Measurements from ENCODE around the gene TFR2. TPM values are rescaled to one million over a fixed set of nuclear protein-coding genes. Genes with fewer than 3 reads are reported as not detected.

The TFR2 gene
- total and polyA plus RNA-seq, 2 donors (not counting 3 experiments of a cell fraction or from before 2014, with no cell fraction given): 0.37 to 0.60 TPM

- FAIRE-seq: no peak
- no peak overlapping the region for H2AFZ ChIP-seq (ENCODE audit: low read depth, low read length)
- H4K20me1 ChIP-seq (replicated peaks; ENCODE audit: control insufficient read depth, extremely low read depth, insufficient read depth, low read length): no peaks in the 10 kb centered on the region
- no peaks in the 10 kb centered on the region for H3K4me1 ChIP-seq (ENCODE audit: control insufficient read depth, extremely low read depth, insufficient read depth, low read length)
- intact Hi-C loops (cut with micrococcal nuclease) (no loop called here), dilution Hi-C loops (cut with MboI; ENCODE audit: extremely low pct_ligation_motif_present, low sequenced_read_pairs) (no loop called here)
- no peak overlapping the region for H3K9ac ChIP-seq (replicated peaks; ENCODE audit: extremely low read depth, insufficient read depth, low read length)
- peaks cover 0 to 2% of the 10 kb centered on the region in 2 experiments for H3K27me3 ChIP-seq (ENCODE audit: control insufficient read depth in 2 of 2, insufficient read depth in 2 of 2, low read length in 2 of 2)
- no peak overlapping the region for H3K4me2 ChIP-seq (ENCODE audit: insufficient read depth, low read length)
- POLR2A ChIA-PET: no interaction called here
- no peak overlapping the region for H3K4me3 ChIP-seq (replicated peaks in 1 of 3; ENCODE audit: insufficient read depth in 1 of 3, low read depth in 1 of 3, low read length in 3 of 3)
- no peak for DNase-seq (ENCODE audit: low read depth, low spot score)
- no TSS peak for BruUV-seq (replicated peaks)
- H3K36me3 ChIP-seq (ENCODE audit: control insufficient read depth in 2 of 2, extremely low read depth in 1 of 2, insufficient read depth in 2 of 2, low read length in 2 of 2): no peaks in the 10 kb centered on the region
- H3K79me2 ChIP-seq (ENCODE audit: control insufficient read depth, insufficient read depth, low read length): no peaks in the 10 kb centered on the region
- H3K27ac ChIP-seq (ENCODE audit: insufficient read depth, low read depth, low read length): no peak overlapping the region
- TF ChIP-seq CTCF (IDR thresholded peaks at IDR 0.05; ENCODE audit: extremely low read depth in 1 of 2, insufficient read depth in 1 of 2, low read depth in 1 of 2, low read length in 2 of 2): no peak
- TF ChIP-seq GATA2 (IDR thresholded peaks at IDR 0.05; ENCODE audit: insufficient read depth, insufficient read length, low read depth, low read length): no peak
- no peak for TF ChIP-seq EZH2 (IDR thresholded peaks at IDR 0.05; ENCODE audit: borderline replicate concordance, low read depth, low read length, severe bottlenecking)
- no peak for TF ChIP-seq JUN (IDR thresholded peaks at IDR 0.05; ENCODE audit: borderline replicate concordance, insufficient read depth, insufficient read length, low read depth)
- no peak for TF ChIP-seq MYC (IDR thresholded peaks at IDR 0.05; ENCODE audit: low read depth, low read length)
- TF ChIP-seq, protein P1, sequence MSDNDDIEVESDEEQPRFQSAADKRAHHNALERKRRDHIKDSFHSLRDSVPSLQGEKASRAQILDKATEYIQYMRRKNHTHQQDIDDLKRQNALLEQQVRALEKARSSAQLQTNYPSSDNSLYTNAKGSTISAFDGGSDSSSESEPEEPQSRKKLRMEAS (IDR thresholded peaks at IDR 0.05; ENCODE audit: insufficient read depth, insufficient read length): no peak
- TF ChIP-seq FOS (IDR thresholded peaks at IDR 0.05; ENCODE audit: borderline replicate concordance, insufficient read depth, low read length): no peak
- no peak for TF ChIP-seq POLR2A (IDR thresholded peaks at IDR 0.05; ENCODE audit: low read depth, low read length)
- TF ChIP-seq POLR2AphosphoS5 (IDR thresholded peaks at IDR 0.05; ENCODE audit: insufficient read depth, low read depth, low read length): no peak
- no peaks in the 10 kb centered on the region for H3K9me3 ChIP-seq (replicated peaks; ENCODE audit: control insufficient read depth, insufficient read depth, low read length)
- CTCF ChIA-PET: no interaction called here
- H3K9me1 ChIP-seq (replicated peaks; ENCODE audit: control insufficient read depth, extremely low read depth, insufficient read depth, low read length): no peaks in the 10 kb centered on the region
These were observed 573 bp downstream of the TFR2 start for GRCh38 chr7:100640517-100641440.
